HepG2 (cell line): ENCODE measurements around the gene SH2B2. TPM values are rescaled to one million over a fixed set of nuclear protein-coding genes. Genes with fewer than 3 reads are reported as not detected.

ENCODE experiments used
- ATAC-seq: fragments of 200-7000 bp; cut with Tn5 transposase; 3 replicates; pipeline ENCODE4 v1.9.1; 2020; ENCODE audit warnings: mild to moderate bottlenecking, moderate library complexity
- BruUV-seq: library from RNA; stranded (reverse); fragments of 400-500 nt; replicated peaks from 2 replicates; lab custom pipeline; 2021; lab: Mats Ljungman, UMichigan
- CTCF ChIA-PET: fragments of 300-600 bp; formaldehyde crosslinking; extraction: SDS; loops from one replicate; lab custom pipeline; 2021; ENCODE audit warnings: low total read pairs, inconsistent platforms, low intra/inter-chr PET ratio; lab: Yijun Ruan, JAX
- POLR2A ChIA-PET: fragments of 350-600 bp; sonication (Branson Sonifier 250); formaldehyde crosslinking; loops from one replicate; lab custom pipeline; 2020; ENCODE audit warnings: antibody characterized with exemption, inconsistent platforms; lab: Yijun Ruan, JAX
- DNase-seq: peaks from one replicate; pipeline ENCODE4 v3.0.0-alpha.2; 2015; ENCODE audit warnings: low spot score
- FAIRE-seq: peaks from 3 replicates; lab custom pipeline; 2011; peaks lifted over from hg19 to GRCh38; lab: Jason Lieb, UNC
- H2AFZ ChIP-seq: one replicate; pipeline ENCODE4 v1.6.1; 2011; ENCODE audit warnings: low read length, inconsistent platforms
- H3K27ac ChIP-seq: fragments of 300-600 bp; 3 replicates; pipeline ENCODE4 v1.8.0; 2011; ENCODE audit warnings: mixed run types, mild to moderate bottlenecking, mixed read lengths, low read length, inconsistent platforms; ENCODE audit not compliant: insufficient read depth; ENCODE audit errors: extremely low read length
- H3K27me3 ChIP-seq, 2 experiments: fragments of 200-600 bp in 1 of 2; 2 replicates in 1 of 2; 3 replicates in 1 of 2; pipeline versions ENCODE4 v1.6.0 to v1.8.0; 2011; ENCODE audit warnings: low read length in 2 of 2, mild to moderate bottlenecking in 2 of 2, moderate library complexity in 2 of 2, inconsistent platforms in 1 of 2; ENCODE audit not compliant: insufficient read depth in 2 of 2, control insufficient read depth in 1 of 2
- H3K36me3 ChIP-seq, 2 experiments: fragments of 200-600 bp in 1 of 2; replicated peaks in 1 of 2; 2 replicates in 1 of 2; 3 replicates in 1 of 2; pipeline versions ENCODE4 v1.5.1 to v1.8.0; 2011; ENCODE audit warnings: low read length in 2 of 2, inconsistent platforms in 1 of 2; ENCODE audit not compliant: insufficient read depth in 2 of 2, control insufficient read depth in 1 of 2
- H3K4me1 ChIP-seq: 2 replicates; pipeline ENCODE4 v1.5.1; 2012; ENCODE audit warnings: low read length, inconsistent platforms; ENCODE audit not compliant: insufficient read depth
- H3K4me2 ChIP-seq: 2 replicates; pipeline ENCODE4 v1.6.0; 2011; ENCODE audit warnings: low read depth, low read length, inconsistent platforms
- H3K4me3 ChIP-seq, 3 experiments: fragments of 200-600 bp in 1 of 3; sonication (generic), shearing (Covaris generic) in 1 of 3; replicated peaks in 1 of 3; 2 replicates each; pipeline ENCODE4 v1.5.1; 2011 to 2016; ENCODE audit warnings: low read length in 3 of 3, inconsistent platforms in 2 of 3, low read depth in 2 of 3, mild to moderate bottlenecking in 2 of 3, control low read depth in 1 of 3, mixed read lengths in 1 of 3; ENCODE audit not compliant: insufficient read depth in 1 of 3
- H3K79me2 ChIP-seq: one replicate; pipeline ENCODE4 v1.6.1; 2011; ENCODE audit warnings: low read length, inconsistent platforms; ENCODE audit not compliant: insufficient read depth
- H3K9ac ChIP-seq: 2 replicates; pipeline ENCODE4 v1.6.0; 2011; ENCODE audit warnings: mild to moderate bottlenecking, low read depth, low read length, inconsistent platforms; ENCODE audit not compliant: insufficient read depth
- H3K9me3 ChIP-seq: 2 replicates; pipeline ENCODE4 v1.5.1; 2012; ENCODE audit warnings: mild to moderate bottlenecking, low read length
- H4K20me1 ChIP-seq: 2 replicates; pipeline ENCODE4 v1.6.0; 2011; ENCODE audit warnings: inconsistent platforms, mild to moderate bottlenecking, low read length, moderate library complexity; ENCODE audit not compliant: insufficient read depth
- AHR ChIP-seq: IDR thresholded peaks from 2 replicates; pipeline ENCODE4 v1.6.1; 2018; ENCODE audit warnings: missing genetic modification reagents, missing compliant biosample characterization
- CHD4 ChIP-seq: fragments of 200-600 bp; sonication (generic); IDR thresholded peaks from 2 replicates; pipeline ENCODE4 v1.7.0; 2017; ENCODE audit warnings: mild to moderate bottlenecking, low read length, borderline replicate concordance
- ISL2 ChIP-seq: sonication (generic); formaldehyde crosslinking; IDR thresholded peaks from 2 replicates; pipeline ENCODE4 v1.5.0; 2020; ENCODE audit warnings: missing genetic modification reagents
- ZMYM4 ChIP-seq: sonication (generic); formaldehyde crosslinking; IDR thresholded peaks from 2 replicates; pipeline ENCODE4 v1.8.1; 2023; ENCODE audit warnings: mild to moderate bottlenecking, missing genetic modification reagents
- ZNF329 ChIP-seq: sonication (generic); formaldehyde crosslinking; IDR thresholded peaks from 2 replicates; pipeline ENCODE4 v1.9.0; 2021; ENCODE audit warnings: low read depth, mild to moderate bottlenecking, missing genetic modification reagents
- ZNF343 ChIP-seq: sonication (generic); formaldehyde crosslinking; IDR thresholded peaks from 2 replicates; pipeline ENCODE4 v1.4.0; 2020; ENCODE audit warnings: mild to moderate bottlenecking, missing genetic modification reagents
- ZNF546 ChIP-seq: sonication (generic); formaldehyde crosslinking; conservative IDR thresholded peaks from 2 replicates; pipeline ENCODE4 v1.8.1; 2023; ENCODE audit warnings: mild to moderate bottlenecking, missing genetic modification reagents
- ZNF678 ChIP-seq: sonication (generic); formaldehyde crosslinking; IDR thresholded peaks from 2 replicates; pipeline ENCODE4 v1.4.0; 2020; ENCODE audit warnings: mild to moderate bottlenecking, missing genetic modification reagents
- WGBS: methylation state at CpG from one replicate; pipeline ENCODE4 v1.1.6; 2017; ENCODE audit warnings: low lambda C conversion rate; 5-methylcytosine and 5-hydroxymethylcytosine counted together
- in situ Hi-C: cut with HindIII; loops from 2 replicates; pipeline ENCODE4 v1.10.0; 2017; ENCODE audit warnings: low pct_unique_long_range_greater_than_20kb; ENCODE audit not compliant: extremely low pct_ligation_motif_present
- intact Hi-C: fragments of 100-400 bp; cut with micrococcal nuclease; formaldehyde crosslinking; loops from one replicate; pipeline ENCODE4 v1.10.0; 2022; ENCODE audit not compliant: unreplicated experiment
- polyA plus RNA-seq, 8 experiments: library from polyadenylated mRNA; depleted of rRNA in 3 of 8; stranded (reverse) in 7 of 8; unstranded in 1 of 8; fragments of >200 nt; fragmentation: Illumina TruSeq in 4 of 8; extraction: Trizol in 4 of 8; gene quantifications; 2 replicates each; pipeline versions ENCODE4 v1.2.1 to v1.2.3, GENCODE V29; 2011 to 2016; ENCODE audit warnings: low read depth in 4 of 8, missing spikeins in 1 of 8, mixed read lengths in 1 of 8; ENCODE audit not compliant: insufficient read depth in 1 of 8
- total RNA-seq, 5 experiments: library from RNA; depleted of rRNA; stranded (reverse); fragments of >200 nt; fragmentation: Illumina TruSeq; extraction: Trizol; gene quantifications; 2 replicates each; pipeline ENCODE4 v1.2.3, GENCODE V29; 2016; ENCODE audit warnings: low read depth in 1 of 5
- TF ChIP-seq, protein P1 (sequence below): sonication (generic); formaldehyde crosslinking; IDR thresholded peaks from 2 replicates; pipeline ENCODE4 v1.9.0; 2021; ENCODE audit warnings: missing genetic modification reagents, mild to moderate bottlenecking, borderline replicate concordance
- TF ChIP-seq, protein P2 (sequence below): sonication (generic); formaldehyde crosslinking; IDR thresholded peaks from 2 replicates; pipeline ENCODE4 v1.4.0; 2020; ENCODE audit warnings: mild to moderate bottlenecking, missing genetic modification reagents

SH2B2 gene
- total and polyA plus RNA-seq, 2 of the 13 experiments (the other 11 are each of a cell fraction or from before 2014, with no cell fraction given) = 0.46 to 1.3 TPM

DNA sequence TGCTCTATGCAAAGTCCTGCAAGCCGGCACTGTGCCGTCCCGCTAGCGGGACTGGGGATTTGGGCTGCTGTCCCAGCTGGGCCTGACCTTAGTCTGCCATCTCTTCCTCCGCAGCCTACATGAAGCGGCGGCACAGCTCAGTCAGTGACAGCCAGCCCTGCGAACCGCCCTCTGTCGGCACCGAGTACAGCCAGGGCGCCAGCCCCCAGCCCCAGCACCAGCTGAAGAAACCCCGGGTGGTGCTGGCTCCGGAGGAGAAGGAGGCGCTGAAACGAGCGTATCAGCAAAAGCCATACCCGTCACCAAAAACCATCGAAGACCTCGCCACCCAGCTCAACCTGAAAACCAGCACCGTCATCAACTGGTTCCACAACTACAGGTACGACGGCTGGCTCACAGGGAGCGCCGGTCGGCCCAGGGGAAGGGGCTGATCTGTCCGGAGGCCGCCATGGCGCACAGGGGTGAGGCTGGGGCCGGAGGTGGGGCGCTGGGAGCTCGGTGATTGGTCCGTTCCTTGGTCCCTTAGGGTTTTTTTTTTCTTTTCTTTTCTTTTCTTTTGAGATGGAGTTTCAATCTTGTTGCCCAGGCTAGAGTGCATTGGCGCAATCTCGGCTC lies 47.4 kb upstream of the SH2B2 start:
- in situ Hi-C loops = no loop called here
- no peak for DNase-seq
- no peaks in the 10 kb centered on the region for H4K20me1 ChIP-seq
- CTCF ChIA-PET = no interaction called here
- H3K4me3 ChIP-seq = no peak overlapping the region
- POLR2A ChIA-PET = no interaction called here
- no peaks in the 10 kb centered on the region for H3K9me3 ChIP-seq
- no peak overlapping the region for H3K4me2 ChIP-seq
- no peak overlapping the region for H3K9ac ChIP-seq
- no TSS peak for BruUV-seq
- H3K27me3 ChIP-seq = no peaks in the 10 kb centered on the region
- over 99% methylated on average over 29 of the region's 35 CpGs for WGBS
- no peaks in the 10 kb centered on the region for H3K79me2 ChIP-seq
- peaks cover 24 to 34% of the 10 kb centered on the region in 2 experiments; a peak in 4 of 5 replicates for H3K36me3 ChIP-seq
- no peak for ATAC-seq
- intact Hi-C loops = loop anchor here (10.0 kb wide), 2 partner anchors 85 to 695 kb away; no protein-coding TSS in a partner anchor
- TF ChIP-seq CHD4 (no peak), ZNF343 (CRISPR knock-in tag) (no peak), ZNF329 (CRISPR knock-in tag) (no peak), AHR (CRISPR knock-in tag) (no peak), ZNF546 (CRISPR knock-in tag) (no peak), ZNF678 (no peak), ZMYM4 (CRISPR knock-in tag) (no peak), ISL2 (CRISPR knock-in tag) (no peak)
- TF ChIP-seq, protein P1, sequence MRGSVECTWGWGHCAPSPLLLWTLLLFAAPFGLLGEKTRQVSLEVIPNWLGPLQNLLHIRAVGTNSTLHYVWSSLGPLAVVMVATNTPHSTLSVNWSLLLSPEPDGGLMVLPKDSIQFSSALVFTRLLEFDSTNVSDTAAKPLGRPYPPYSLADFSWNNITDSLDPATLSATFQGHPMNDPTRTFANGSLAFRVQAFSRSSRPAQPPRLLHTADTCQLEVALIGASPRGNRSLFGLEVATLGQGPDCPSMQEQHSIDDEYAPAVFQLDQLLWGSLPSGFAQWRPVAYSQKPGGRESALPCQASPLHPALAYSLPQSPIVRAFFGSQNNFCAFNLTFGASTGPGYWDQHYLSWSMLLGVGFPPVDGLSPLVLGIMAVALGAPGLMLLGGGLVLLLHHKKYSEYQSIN = no peak
- TF ChIP-seq, protein P2, sequence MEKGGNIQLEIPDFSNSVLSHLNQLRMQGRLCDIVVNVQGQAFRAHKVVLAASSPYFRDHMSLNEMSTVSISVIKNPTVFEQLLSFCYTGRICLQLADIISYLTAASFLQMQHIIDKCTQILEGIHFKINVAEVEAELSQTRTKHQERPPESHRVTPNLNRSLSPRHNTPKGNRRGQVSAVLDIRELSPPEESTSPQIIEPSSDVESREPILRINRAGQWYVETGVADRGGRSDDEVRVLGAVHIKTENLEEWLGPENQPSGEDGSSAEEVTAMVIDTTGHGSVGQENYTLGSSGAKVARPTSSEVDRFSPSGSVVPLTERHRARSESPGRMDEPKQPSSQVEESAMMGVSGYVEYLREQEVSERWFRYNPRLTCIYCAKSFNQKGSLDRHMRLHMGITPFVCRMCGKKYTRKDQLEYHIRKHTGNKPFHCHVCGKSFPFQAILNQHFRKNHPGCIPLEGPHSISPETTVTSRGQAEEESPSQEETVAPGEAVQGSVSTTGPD (CRISPR knock-in tag) = no peak
- TF ChIP-seq, all 625 proteins: peak for 0
- Histone ChIP-seq H2AFZ (no peak overlapping the region), H3K27ac (no peak overlapping the region), H3K4me1 (peaks cover 7% of the 10 kb centered on the region)
- no peak for FAIRE-seq
